Endothelial cell of umbilical vein (primary cell): ENCODE measurements around the gene SFMBT2. TPM values are rescaled to one million over a fixed set of nuclear protein-coding genes. Genes with fewer than 3 reads are reported as not detected.

ENCODE experiments used
- BruUV-seq: library from RNA; stranded (reverse); fragments of 400-500 nt; replicated peaks from 2 replicates; lab custom pipeline; 2021; lab: Mats Ljungman, UMichigan
- CTCF ChIA-PET: fragments of 300-600, 350-600 bp; sonication (Branson Sonifier 250); formaldehyde crosslinking; loops from one replicate; lab custom pipeline; 2021; ENCODE audit warnings: antibody characterized with exemption, inconsistent platforms; lab: Charles Lee
- POLR2A ChIA-PET: fragments of 300-600, 350-600 bp; sonication (Branson Sonifier 250); formaldehyde crosslinking; loops from one replicate; lab custom pipeline; 2021; ENCODE audit warnings: antibody characterized with exemption, inconsistent platforms; lab: Charles Lee
- DNase-seq: peaks from one replicate; pipeline ENCODE4 v3.0.0-alpha.2; 2011; ENCODE audit warnings: low read depth, low spot score
- FAIRE-seq: peaks from 2 replicates; lab custom pipeline; 2011; peaks lifted over from hg19 to GRCh38; lab: Jason Lieb, UNC
- H2AFZ ChIP-seq: 2 replicates; pipeline ENCODE4 v1.6.0; 2012; ENCODE audit warnings: low read depth, low read length, control low read depth, inconsistent platforms
- H3K27ac ChIP-seq: 2 replicates; pipeline ENCODE4 v1.5.1; 2011; ENCODE audit warnings: low read depth, mild to moderate bottlenecking, control low read depth, low read length, moderate library complexity; ENCODE audit not compliant: insufficient read depth
- H3K27me3 ChIP-seq, 2 experiments: 2 replicates each; pipeline versions ENCODE4 v1.6.0 to v1.6.1; 2011; ENCODE audit warnings: low read length in 2 of 2, mixed read lengths in 1 of 2; ENCODE audit not compliant: control insufficient read depth in 2 of 2, insufficient read depth in 2 of 2
- H3K36me3 ChIP-seq, 2 experiments: 2 replicates in 1 of 2; 3 replicates in 1 of 2; pipeline ENCODE4 v1.5.1; 2011; ENCODE audit warnings: low read length in 2 of 2, mild to moderate bottlenecking in 1 of 2, moderate library complexity in 1 of 2; ENCODE audit not compliant: control insufficient read depth in 2 of 2, insufficient read depth in 2 of 2; ENCODE audit errors: extremely low read depth in 1 of 2
- H3K4me1 ChIP-seq: 3 replicates; pipeline ENCODE4 v1.5.1; 2011; ENCODE audit warnings: mild to moderate bottlenecking, low read length; ENCODE audit not compliant: control insufficient read depth, insufficient read depth; ENCODE audit errors: extremely low read depth
- H3K4me2 ChIP-seq: 2 replicates; pipeline ENCODE4 v1.6.1; 2011; ENCODE audit warnings: low read length, control low read depth, mixed read lengths; ENCODE audit not compliant: insufficient read depth
- H3K4me3 ChIP-seq, 3 experiments: fragments of 200-600 bp in 1 of 3; sonication (generic), shearing (Covaris generic) in 1 of 3; replicated peaks in 1 of 3; 2 replicates each; pipeline ENCODE4 v1.5.1; 2011 to 2016; ENCODE audit warnings: control low read depth in 3 of 3, low read length in 3 of 3, mild to moderate bottlenecking in 2 of 3, inconsistent platforms in 1 of 3, low read depth in 1 of 3, moderate library complexity in 1 of 3; ENCODE audit not compliant: insufficient read depth in 1 of 3
- H3K79me2 ChIP-seq: 2 replicates; pipeline ENCODE4 v1.6.0; 2012; ENCODE audit warnings: low read length, inconsistent platforms; ENCODE audit not compliant: control insufficient read depth, insufficient read depth
- H3K9ac ChIP-seq: replicated peaks from 2 replicates; pipeline ENCODE3; 2011; ENCODE audit warnings: low read length, control low read depth; ENCODE audit not compliant: insufficient read depth; ENCODE audit errors: extremely low read depth
- H3K9me1 ChIP-seq: replicated peaks from 3 replicates; pipeline ENCODE4 v1.6.0; 2011; ENCODE audit warnings: mild to moderate bottlenecking, low read length; ENCODE audit not compliant: control insufficient read depth, insufficient read depth; ENCODE audit errors: extremely low read depth
- H3K9me3 ChIP-seq: replicated peaks from 2 replicates; pipeline ENCODE4 v1.5.1; 2012; ENCODE audit warnings: low read length, inconsistent platforms; ENCODE audit not compliant: control insufficient read depth, insufficient read depth
- H4K20me1 ChIP-seq: replicated peaks from 2 replicates; pipeline ENCODE3; 2011; ENCODE audit warnings: mild to moderate bottlenecking, low read length; ENCODE audit not compliant: control insufficient read depth, insufficient read depth; ENCODE audit errors: extremely low read depth
- GATA2 ChIP-seq: IDR thresholded peaks from 2 replicates; pipeline ENCODE4 v1.7.0; 2011; ENCODE audit warnings: low read depth, mild to moderate bottlenecking, moderate library complexity, mixed read lengths, low read length; ENCODE audit not compliant: insufficient read length, insufficient read depth
- JUN ChIP-seq: IDR thresholded peaks from 2 replicates; pipeline ENCODE4 v1.6.1; 2011; ENCODE audit warnings: borderline replicate concordance, low read depth; ENCODE audit not compliant: insufficient read length, insufficient read depth
- MYC ChIP-seq: IDR thresholded peaks from one replicate; pipeline ENCODE4 v1.6.1; 2011; ENCODE audit warnings: mild to moderate bottlenecking, low read depth, low read length
- POLR2A ChIP-seq: IDR thresholded peaks from 2 replicates; pipeline ENCODE4 v1.6.1; 2012; ENCODE audit warnings: low read depth, mild to moderate bottlenecking, control low read depth, low read length
- POLR2AphosphoS5 ChIP-seq: IDR thresholded peaks from 2 replicates; pipeline ENCODE4 v1.6.1; 2012; ENCODE audit warnings: low read depth, mild to moderate bottlenecking, control low read depth, low read length, moderate library complexity; ENCODE audit not compliant: insufficient read depth
- dilution Hi-C: fragments of 300-500 bp; cut with MboI; formaldehyde crosslinking; loops from one replicate; pipeline ENCODE4 v1.15.0; 2019; ENCODE audit warnings: low sequenced_read_pairs; ENCODE audit not compliant: extremely low pct_ligation_motif_present
- intact Hi-C: fragments of 100-400 bp; cut with micrococcal nuclease; formaldehyde crosslinking; loops from one replicate; pipeline ENCODE4 v1.10.0; 2022
- polyA plus RNA-seq, 4 experiments: library from polyadenylated mRNA; depleted of rRNA in 3 of 4; stranded (reverse) in 3 of 4; unstranded in 1 of 4; fragments of >200 nt; gene quantifications; 2 replicates each; pipeline versions ENCODE4 v1.2.1 to v1.2.3, GENCODE V29; 2011 to 2012; ENCODE audit warnings: missing spikeins in 1 of 4
- total RNA-seq: library from RNA; stranded (reverse); gene quantifications from 2 replicates; pipeline ENCODE4 v1.2.3, GENCODE V29; 2021
- TF ChIP-seq, protein P1 (sequence below): IDR thresholded peaks from 2 replicates; pipeline ENCODE4 v1.6.1; 2011; ENCODE audit not compliant: insufficient read depth, insufficient read length
- TF ChIP-seq, protein P2 (sequence below), 2 donors: IDR thresholded peaks; 1 replicate in 1 of 2; 2 replicates in 1 of 2; pipeline ENCODE4 v1.5.1; 2011; ENCODE audit warnings: low read length in 2 of 2, mild to moderate bottlenecking in 2 of 2, moderate library complexity in 2 of 2, control low read depth in 1 of 2, inconsistent platforms in 1 of 2, low read depth in 1 of 2; ENCODE audit not compliant: insufficient read depth in 1 of 2; ENCODE audit errors: extremely low read depth in 1 of 2

SFMBT2 gene
- total and polyA plus RNA-seq, 2 donors (not counting 3 experiments of a cell fraction or from before 2014, with no cell fraction given), result 0.14 to 0.64 TPM

DNA sequence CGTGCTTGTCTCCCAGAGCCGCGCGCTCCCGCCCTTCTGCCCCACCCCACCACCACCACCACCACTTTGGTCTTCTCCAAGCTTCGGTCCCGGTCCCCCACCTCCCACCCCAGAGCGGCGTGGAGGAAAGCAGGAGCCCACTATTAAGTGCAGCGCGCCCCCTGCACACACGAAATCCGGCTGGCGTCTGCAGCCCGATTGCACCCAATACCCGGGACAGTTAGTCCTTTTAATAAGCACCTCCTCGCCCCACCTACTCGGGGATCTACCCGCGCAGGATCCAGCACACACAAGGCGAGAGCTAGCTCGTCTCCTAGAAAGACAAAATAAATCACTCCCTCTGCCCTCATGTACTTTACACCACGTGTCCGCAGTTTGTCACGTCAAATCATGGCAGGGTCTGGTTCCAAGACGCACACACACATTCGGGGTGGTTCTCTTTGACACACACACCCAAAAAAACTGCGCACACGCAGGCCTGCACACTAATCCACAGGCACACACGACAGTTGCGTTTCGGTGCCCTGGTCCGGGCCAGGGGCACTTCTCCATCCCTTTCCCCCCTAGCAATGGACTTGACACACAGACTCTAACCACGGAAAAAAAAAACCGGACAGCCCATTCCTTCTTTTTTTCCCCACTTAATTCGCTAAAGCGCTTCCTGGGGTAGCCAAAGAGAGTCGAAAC lies 1.6 kb downstream of the SFMBT2 start:
- Histone ChIP-seq H3K4me3 (peak overlapping the region in 1 of 3 experiments; percentile 58), H3K27me3 (peaks cover 52 to 66% of the 10 kb centered on the region in 2 experiments), H3K9me1 (no peaks in the 10 kb centered on the region), H3K36me3 (no peaks in the 10 kb centered on the region), H3K27ac (no peak overlapping the region), H3K9ac (no peak overlapping the region), H3K79me2 (no peaks in the 10 kb centered on the region), H3K4me1 (peaks cover 26% of the 10 kb centered on the region), H3K9me3 (no peaks in the 10 kb centered on the region), H4K20me1 (no peaks in the 10 kb centered on the region), H3K4me2 (peak overlapping the region; percentile 87), H2AFZ (no peak overlapping the region)
- dilution Hi-C loops, result no loop called here
- ChIA-PET POLR2A (no interaction called here), CTCF (interaction anchor here (0.6 to 2.0 kb wide), 4 partner anchors 15 to 829 kb away, joined by 3 to 10 read pairs (median 5); no protein-coding TSS in a partner anchor)
- intact Hi-C loops, result loop anchor here (5.0 kb wide), 1 partner anchor 827 kb away; the partner anchor contains the start of gene PRKCQ
- TF ChIP-seq JUN (no peak), MYC (no peak), POLR2AphosphoS5 (no peak)
- TF ChIP-seq, protein P1, sequence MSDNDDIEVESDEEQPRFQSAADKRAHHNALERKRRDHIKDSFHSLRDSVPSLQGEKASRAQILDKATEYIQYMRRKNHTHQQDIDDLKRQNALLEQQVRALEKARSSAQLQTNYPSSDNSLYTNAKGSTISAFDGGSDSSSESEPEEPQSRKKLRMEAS, result peak; percentile 4
- BruUV-seq, result no TSS peak
- DNase-seq (no peak), FAIRE-seq (no peak)

DNA sequence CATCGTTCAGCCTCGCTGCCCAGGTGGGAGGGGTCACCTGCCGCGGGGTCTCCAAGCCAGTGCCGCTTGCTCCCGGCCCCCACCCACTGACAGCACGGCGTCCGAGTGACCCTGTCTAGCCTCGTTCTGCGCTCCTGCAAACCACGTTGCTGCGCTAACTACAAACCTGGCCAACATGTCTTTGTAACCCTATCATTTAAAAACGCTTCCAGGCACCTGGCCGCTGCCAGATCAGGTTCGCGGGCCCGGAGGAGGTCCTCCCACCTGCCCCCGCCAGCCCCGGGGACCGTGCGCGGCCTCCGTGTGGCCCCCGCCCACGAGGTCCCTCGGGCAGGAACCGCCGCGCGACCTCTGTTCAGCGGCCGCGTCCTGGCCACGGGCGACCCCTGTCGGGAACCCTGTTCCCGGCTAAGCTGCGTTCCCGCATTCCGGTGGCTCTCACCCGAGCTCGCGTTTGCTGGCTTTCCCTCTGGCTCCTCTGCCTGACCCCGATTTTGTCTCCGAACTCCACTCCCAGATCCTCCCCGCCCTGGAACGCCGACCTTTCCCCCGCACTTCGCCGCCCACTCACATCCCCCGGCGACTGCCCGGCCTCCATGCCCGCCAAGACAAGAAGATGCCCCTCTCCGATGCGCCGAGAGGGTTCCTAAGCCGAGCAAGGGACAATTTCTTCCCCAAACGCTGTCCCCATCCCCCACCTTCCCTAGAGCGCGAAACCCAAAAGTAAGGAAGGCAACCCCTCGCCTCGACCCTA lies 2.4 kb downstream of the SFMBT2 start:
- BruUV-seq, result no TSS peak
- POLR2A ChIA-PET, result no interaction called here
- intact Hi-C loops, result loop anchor here (1.0 to 5.0 kb wide), 4 partner anchors 148 to 826 kb away; partner anchors contain the start of gene PRKCQ

More for the DNA sequence above, 2.4 kb downstream of the SFMBT2 start:
- no peak overlapping the region for H3K27ac ChIP-seq
- H2AFZ ChIP-seq, result peak overlapping the region; percentile 87
- no peaks in the 10 kb centered on the region for H3K9me3 ChIP-seq
- no peaks in the 10 kb centered on the region for H4K20me1 ChIP-seq
- peaks cover 26% of the 10 kb centered on the region for H3K4me1 ChIP-seq
- no peak overlapping the region for H3K9ac ChIP-seq
- no peaks in the 10 kb centered on the region for H3K9me1 ChIP-seq
- TF ChIP-seq, protein P2, sequence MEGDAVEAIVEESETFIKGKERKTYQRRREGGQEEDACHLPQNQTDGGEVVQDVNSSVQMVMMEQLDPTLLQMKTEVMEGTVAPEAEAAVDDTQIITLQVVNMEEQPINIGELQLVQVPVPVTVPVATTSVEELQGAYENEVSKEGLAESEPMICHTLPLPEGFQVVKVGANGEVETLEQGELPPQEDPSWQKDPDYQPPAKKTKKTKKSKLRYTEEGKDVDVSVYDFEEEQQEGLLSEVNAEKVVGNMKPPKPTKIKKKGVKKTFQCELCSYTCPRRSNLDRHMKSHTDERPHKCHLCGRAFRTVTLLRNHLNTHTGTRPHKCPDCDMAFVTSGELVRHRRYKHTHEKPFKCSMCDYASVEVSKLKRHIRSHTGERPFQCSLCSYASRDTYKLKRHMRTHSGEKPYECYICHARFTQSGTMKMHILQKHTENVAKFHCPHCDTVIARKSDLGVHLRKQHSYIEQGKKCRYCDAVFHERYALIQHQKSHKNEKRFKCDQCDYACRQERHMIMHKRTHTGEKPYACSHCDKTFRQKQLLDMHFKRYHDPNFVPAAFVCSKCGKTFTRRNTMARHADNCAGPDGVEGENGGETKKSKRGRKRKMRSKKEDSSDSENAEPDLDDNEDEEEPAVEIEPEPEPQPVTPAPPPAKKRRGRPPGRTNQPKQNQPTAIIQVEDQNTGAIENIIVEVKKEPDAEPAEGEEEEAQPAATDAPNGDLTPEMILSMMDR (IDR thresholded peaks at IDR 0.05; ENCODE audit: extremely low read depth in 1 of 2, insufficient read depth in 1 of 2, low read depth in 1 of 2, low read length in 2 of 2), result peak; percentile 15 to 66
- no peak for TF ChIP-seq GATA2
- no peak for TF ChIP-seq POLR2A
- TF ChIP-seq, protein P1, result no peak
- no peaks in the 10 kb centered on the region for H3K36me3 ChIP-seq
- DNase-seq (peak; percentile 16), FAIRE-seq (no peak)
- H3K79me2 ChIP-seq, result no peaks in the 10 kb centered on the region
- CTCF ChIA-PET, result interaction anchor here (0.6 to 1.2 kb wide), 3 partner anchors 15 to 828 kb away, joined by 3 to 7 read pairs (median 3); no protein-coding TSS in a partner anchor
- dilution Hi-C loops, result no loop called here
- H3K4me2 ChIP-seq, result peak overlapping the region; percentile 52
- H3K27me3 ChIP-seq, result peaks cover 45 to 59% of the 10 kb centered on the region in 2 experiments
- H3K4me3 ChIP-seq, result peak overlapping the region in 2 of 3 experiments; percentile 18 to 58
